Right atrium auricular region (tissue), 2 donors: ENCODE measurements around the gene OR2H2. TPM values are rescaled to one million over a fixed set of nuclear protein-coding genes. Genes with fewer than 3 reads are reported as not detected.

Experiments
- DNase-seq: peaks from one replicate; pipeline ENCODE4 v3.0.0-alpha.2; 2019; ENCODE audit warnings: low spot score
- H3K27ac ChIP-seq, 2 donors: fragments of 200-600 bp; sonication (generic); 1 replicate in 1 of 2; 2 replicates in 1 of 2; pipeline ENCODE4 v1.5.1; 2016 to 2019
- H3K27me3 ChIP-seq, 2 donors: fragments of 200-600 bp; sonication (generic); one replicate each; pipeline versions ENCODE4 v1.5.1 to v1.6.0; 2017 to 2019
- H3K36me3 ChIP-seq: fragments of 200-600 bp; sonication (generic); one replicate; pipeline ENCODE4 v1.5.1; 2016
- H3K4me1 ChIP-seq, 2 donors: fragments of 200-600 bp; sonication (generic); one replicate each; pipeline versions ENCODE4 v1.5.1 to v1.6.0; 2017 to 2019
- H3K4me3 ChIP-seq, 2 donors: fragments of 200-600 bp; sonication (generic); 1 replicate in 1 of 2; 2 replicates in 1 of 2; pipeline ENCODE4 v1.5.1; 2017 to 2019; ENCODE audit warnings: mild to moderate bottlenecking in 1 of 2, moderate library complexity in 1 of 2
- H3K9me3 ChIP-seq, 2 donors: fragments of 200-600 bp; sonication (generic); one replicate each; pipeline ENCODE4 v1.5.1; 2019
- total RNA-seq, 2 donors: library from RNA; depleted of rRNA; stranded (reverse); fragments of >200 nt; gene quantifications; one replicate each; pipeline ENCODE4 v1.1.0, GENCODE V29; 2016
- TF ChIP-seq, protein P1 (sequence below), 2 donors: fragments of 200-600 bp; sonication (generic); IDR thresholded peaks; one replicate each; pipeline ENCODE4 v1.5.1; 2019; ENCODE audit warnings: antibody characterized with exemption in 2 of 2

Gene OR2H2
- total RNA-seq, 2 donors from 2014 or later = not detected

DNA sequence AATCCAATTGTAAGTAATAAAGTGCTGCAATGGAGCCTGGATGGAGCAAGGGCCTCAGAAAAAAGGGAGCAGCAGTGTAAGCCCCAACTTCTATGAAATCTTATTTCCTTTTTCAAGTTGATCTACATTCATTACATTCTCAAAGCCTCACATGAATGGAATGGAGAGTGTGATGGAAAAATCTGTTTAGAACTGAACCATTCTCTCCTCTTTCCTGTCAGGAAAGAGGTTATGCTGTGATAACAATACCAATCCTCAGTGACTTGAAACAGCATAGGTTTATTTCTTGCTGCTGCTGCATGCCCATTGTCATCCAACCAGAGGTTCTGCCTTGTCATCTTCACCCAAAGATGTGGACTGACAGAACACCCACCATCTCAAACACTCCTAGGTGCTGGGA lies 8.9 kb upstream of the OR2H2 start:
- no peak overlapping the region for H3K27ac ChIP-seq
- no peaks in the 10 kb centered on the region for H3K27me3 ChIP-seq
- H3K36me3 ChIP-seq = no peaks in the 10 kb centered on the region
- TF ChIP-seq, protein P1, sequence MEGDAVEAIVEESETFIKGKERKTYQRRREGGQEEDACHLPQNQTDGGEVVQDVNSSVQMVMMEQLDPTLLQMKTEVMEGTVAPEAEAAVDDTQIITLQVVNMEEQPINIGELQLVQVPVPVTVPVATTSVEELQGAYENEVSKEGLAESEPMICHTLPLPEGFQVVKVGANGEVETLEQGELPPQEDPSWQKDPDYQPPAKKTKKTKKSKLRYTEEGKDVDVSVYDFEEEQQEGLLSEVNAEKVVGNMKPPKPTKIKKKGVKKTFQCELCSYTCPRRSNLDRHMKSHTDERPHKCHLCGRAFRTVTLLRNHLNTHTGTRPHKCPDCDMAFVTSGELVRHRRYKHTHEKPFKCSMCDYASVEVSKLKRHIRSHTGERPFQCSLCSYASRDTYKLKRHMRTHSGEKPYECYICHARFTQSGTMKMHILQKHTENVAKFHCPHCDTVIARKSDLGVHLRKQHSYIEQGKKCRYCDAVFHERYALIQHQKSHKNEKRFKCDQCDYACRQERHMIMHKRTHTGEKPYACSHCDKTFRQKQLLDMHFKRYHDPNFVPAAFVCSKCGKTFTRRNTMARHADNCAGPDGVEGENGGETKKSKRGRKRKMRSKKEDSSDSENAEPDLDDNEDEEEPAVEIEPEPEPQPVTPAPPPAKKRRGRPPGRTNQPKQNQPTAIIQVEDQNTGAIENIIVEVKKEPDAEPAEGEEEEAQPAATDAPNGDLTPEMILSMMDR (IDR thresholded peaks at IDR 0.05) = no peak
- H3K9me3 ChIP-seq = no peaks in the 10 kb centered on the region
- no peaks in the 10 kb centered on the region for H3K4me1 ChIP-seq
- H3K4me3 ChIP-seq = no peak overlapping the region
- DNase-seq = no peak

DNA sequence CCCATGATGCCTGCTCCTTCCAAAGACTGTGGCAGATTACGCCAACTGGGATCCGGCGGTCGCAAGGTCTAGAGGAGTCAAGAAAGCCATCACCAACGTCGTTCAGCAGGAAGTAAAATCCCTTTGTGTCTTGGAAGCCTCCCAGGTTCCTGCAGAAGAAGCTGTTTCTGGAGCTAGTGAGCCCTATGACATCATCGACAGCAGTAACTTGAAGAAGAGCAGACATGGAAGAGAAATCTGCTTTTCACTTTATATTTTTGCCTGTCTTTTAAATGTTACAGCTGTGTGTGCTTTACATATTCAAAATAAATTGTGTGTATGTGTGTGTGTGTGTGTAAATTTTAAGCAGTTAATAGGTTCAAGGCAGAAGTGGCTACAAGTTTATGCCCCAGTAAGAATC lies 7.4 kb upstream of the OR2H2 start:
- Histone ChIP-seq H3K27me3 (no peaks in the 10 kb centered on the region), H3K4me1 (no peaks in the 10 kb centered on the region), H3K27ac (no peak overlapping the region), H3K4me3 (no peak overlapping the region), H3K36me3 (no peaks in the 10 kb centered on the region), H3K9me3 (no peaks in the 10 kb centered on the region)
- no peak for DNase-seq
- TF ChIP-seq, protein P1 (IDR thresholded peaks at IDR 0.05) = no peak

DNA sequence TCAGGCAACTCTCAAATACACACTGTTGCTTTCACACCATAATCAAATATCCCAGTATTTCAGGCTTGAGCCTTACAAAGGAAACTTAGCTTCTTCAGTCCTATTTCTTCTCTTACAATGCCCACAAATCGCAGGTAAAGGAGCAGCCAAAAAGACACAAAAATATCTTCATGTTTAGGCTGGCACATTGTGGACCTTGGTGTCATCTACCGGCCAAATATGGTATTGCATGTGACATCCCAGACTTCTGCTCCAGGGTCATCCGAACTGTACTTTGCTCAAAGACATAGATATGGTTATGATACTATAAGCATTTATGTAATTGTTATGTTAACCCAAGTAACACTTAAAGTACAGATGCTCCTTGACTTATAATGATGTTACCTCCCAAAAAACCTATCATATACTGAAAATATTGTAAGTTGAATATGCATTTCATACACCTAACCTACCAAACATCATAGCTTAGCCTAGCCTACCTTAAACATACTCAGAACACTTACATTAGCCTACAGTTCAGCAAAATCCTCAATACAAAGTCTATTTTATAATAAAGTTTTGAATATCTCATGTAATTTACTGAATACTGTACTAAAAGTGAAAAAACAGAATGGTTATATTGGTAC lies 4.6 kb downstream of the OR2H2 start:
- no peaks in the 10 kb centered on the region for H3K4me1 ChIP-seq
- no peaks in the 10 kb centered on the region for H3K27me3 ChIP-seq
- peak; percentile 64 for DNase-seq
- TF ChIP-seq, protein P1 (IDR thresholded peaks at IDR 0.05) = peak; percentile 87 to 94
- no peaks in the 10 kb centered on the region for H3K9me3 ChIP-seq
- no peak overlapping the region for H3K27ac ChIP-seq
- H3K4me3 ChIP-seq = no peak overlapping the region
- H3K36me3 ChIP-seq = no peaks in the 10 kb centered on the region

DNA sequence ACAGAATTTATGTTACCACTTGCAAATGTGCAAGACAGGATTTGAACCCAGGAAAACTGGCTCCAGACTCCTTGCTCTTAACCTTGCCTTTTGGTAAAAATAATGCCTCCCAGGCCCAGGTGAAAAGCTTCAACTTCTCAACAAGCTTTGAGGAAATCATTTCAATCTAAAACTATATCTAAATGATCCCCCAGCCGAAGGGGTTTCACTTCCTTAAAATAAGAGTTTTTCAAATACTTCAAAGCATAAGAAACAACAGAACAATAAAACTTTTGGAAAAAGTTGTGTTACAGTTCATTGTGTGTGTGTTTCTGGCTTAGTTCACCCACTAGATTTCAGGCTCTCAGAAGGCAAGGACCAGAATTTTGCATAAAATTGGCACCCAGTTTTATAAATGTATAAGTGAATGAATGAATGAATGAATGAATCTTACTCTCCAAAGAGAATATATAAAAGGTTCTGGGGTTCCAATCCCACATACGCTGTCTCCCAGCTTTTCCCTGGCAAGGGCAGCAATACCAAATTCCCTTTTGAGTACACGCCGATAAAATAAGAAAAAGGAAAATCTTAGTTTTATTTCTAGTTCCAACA lies 5.4 kb downstream of the OR2H2 start:
- no peak overlapping the region for H3K27ac ChIP-seq
- TF ChIP-seq, protein P1 (IDR thresholded peaks at IDR 0.05) = no peak
- H3K4me1 ChIP-seq = no peaks in the 10 kb centered on the region
- H3K27me3 ChIP-seq = no peaks in the 10 kb centered on the region
- no peaks in the 10 kb centered on the region for H3K9me3 ChIP-seq
- no peak overlapping the region for H3K4me3 ChIP-seq
- no peak for DNase-seq
- H3K36me3 ChIP-seq = no peaks in the 10 kb centered on the region

DNA sequence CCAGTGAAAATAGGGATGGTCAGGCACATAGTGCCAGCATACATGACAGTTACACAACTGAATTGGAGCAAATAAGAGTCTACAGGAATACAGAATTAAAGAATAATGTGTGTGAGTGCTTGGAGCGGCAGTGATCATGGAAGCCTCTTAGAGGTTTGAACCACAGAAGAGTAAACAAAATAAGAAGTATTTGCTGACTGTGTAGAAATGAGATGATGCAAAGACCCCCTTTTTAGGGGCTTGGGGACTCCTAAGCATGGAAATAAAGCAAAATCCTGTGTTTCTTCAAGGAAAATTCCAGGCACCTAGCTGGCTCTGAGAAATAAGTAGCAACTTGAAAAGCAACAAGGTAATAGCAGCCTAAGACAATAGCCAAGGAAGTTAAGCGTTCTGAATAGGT lies 6.8 kb downstream of the OR2H2 start:
- TF ChIP-seq, protein P1 (IDR thresholded peaks at IDR 0.05) = no peak
- no peak overlapping the region for H3K27ac ChIP-seq

More for the DNA sequence above, 6.8 kb downstream of the OR2H2 start:
- Histone ChIP-seq H3K36me3 (no peaks in the 10 kb centered on the region), H3K27me3 (no peaks in the 10 kb centered on the region), H3K9me3 (no peaks in the 10 kb centered on the region), H3K4me3 (no peak overlapping the region), H3K4me1 (no peaks in the 10 kb centered on the region)
- DNase-seq = no peak
